ENCODE results near the gene ZNF536.

ZNF536 gene

GRCh38 chr19:30570194-30570593, 198.0 kb downstream of the ZNF536 start:
- no peak for DNase-seq

GRCh38 chr19:30577551-30578105, 205.4 kb downstream of the ZNF536 start:
- no peak for DNase-seq

GRCh38 chr19:30579419-30579818, 207.2 kb downstream of the ZNF536 start:
- DNase-seq, result no peak

- no peak for DNase-seq
Observed at GRCh38 chr19:30580673-30581072, 208.5 kb downstream of the ZNF536 start.

DNA sequence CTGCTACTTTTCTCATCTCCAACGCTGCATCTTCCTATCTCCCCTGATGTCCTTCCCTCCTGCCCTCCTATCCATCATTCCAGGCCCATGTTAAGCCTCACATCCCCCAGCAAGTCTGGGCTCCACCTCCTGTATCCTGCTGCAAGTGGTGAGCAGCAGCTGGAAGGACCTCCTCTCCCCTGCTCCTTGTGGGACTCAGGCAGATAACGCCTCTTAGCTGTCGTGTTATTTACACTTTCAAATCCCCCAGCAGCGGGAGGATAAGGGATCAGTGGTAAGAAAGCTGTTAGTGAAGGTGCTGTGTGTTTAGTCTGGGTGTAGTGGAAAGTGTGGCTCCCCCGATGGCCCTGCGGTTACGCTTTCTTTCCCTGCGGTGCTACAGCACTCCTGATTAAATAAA, 211.9 kb downstream of the ZNF536 start:
- peak; percentile 95 for DNase-seq

DNA sequence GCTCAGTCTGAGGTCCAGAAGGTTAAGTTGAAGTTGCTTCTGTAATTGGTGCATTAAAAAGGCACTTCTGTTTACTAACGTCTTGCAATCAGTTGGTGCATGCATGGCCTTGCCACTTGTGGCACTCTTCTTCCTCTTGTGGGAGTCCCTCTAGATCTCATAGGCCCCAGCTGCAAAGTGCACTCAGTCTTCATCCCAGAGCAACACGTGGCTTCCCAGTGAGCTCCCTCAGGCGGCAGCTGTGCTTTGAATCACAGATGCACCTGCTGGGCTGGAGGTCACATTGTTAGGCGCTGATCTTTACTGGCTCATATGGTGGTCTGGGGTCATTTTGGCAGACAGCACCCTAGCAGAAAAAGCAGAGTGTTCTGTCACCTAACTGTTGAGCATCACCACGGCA, 215.7 kb downstream of the ZNF536 start:
- DNase-seq, result peak; percentile 35

GRCh38 chr19:30590596-30591229, 218.5 kb downstream of the ZNF536 start:
- DNase-seq, result no peak

GRCh38 chr19:30593356-30593755, 221.2 kb downstream of the ZNF536 start:
- no peak for DNase-seq

DNA sequence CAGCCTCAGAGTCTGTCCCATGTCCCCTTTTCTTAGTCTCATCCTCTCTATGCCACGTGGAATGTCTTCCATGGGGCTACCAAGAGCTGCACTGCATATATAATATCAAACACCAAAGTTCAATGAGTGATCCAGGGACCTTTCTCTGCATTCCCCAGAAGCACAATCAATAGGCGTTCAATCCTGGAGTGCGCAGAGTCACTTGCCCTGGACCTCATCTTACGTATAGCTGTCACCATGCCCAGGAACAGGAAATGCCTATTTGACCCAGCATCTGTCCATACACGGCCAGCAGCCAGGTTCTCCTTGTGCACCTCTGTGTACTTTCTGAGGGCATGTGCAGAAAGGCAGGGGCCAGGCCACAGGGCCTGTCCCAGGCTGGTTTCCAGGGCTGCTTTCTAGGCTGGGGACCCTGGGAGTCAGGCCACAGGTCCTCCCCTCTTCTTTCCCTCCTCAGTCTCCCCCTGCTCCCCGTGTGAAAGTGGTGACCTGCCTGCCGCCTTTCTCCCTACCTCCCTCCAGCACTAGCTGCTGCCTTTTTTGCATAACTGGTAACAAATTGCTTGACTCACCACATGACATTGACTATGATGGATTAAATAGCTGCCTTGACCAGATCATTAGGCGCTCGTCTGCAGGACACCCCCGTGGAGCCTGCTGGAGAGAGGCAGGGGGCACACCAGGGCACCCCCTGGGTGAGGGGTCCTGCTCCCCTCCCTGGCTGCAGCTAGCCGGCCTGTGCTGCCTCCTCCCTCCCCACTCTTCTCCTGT, 222.0 kb downstream of the ZNF536 start:
- no peak for DNase-seq

- DNase-seq, result no peak
Observed at GRCh38 chr19:30596268-30596667, 224.1 kb downstream of the ZNF536 start.

DNA sequence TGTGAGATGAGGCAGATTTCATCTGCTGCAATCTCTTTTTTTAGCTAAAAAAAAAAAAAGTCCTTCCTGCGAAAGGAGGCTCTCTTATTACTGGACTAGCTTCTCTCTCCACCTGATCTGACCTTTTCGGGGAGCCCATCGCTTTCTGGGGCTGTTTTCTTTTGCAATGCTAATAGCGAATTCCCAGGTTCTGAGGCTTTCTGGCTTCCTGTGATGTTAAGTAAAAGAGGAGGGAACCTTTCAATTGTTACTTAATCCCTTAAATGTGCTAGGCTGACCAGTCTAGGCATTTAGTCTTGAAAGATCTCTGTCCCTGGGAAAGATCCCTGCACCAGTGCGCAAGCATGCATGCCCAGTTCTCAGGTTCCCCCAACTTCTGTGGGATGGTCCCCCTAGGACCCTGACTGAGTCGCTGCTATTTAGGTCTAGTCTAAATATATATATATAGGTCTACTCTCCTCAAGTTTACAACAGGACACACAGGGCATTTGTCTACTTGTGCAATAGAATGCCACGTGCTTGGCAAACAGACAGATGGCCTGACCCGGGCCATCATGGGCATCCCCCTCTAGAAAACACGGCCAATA, 224.7 kb downstream of the ZNF536 start:
- DNase-seq, result peak; percentile 4

GRCh38 chr19:30598688-30599087, 226.5 kb downstream of the ZNF536 start:
- no peak for DNase-seq

GRCh38 chr19:30602661-30603350, 230.6 kb downstream of the ZNF536 start:
- peak; percentile 97 for DNase-seq

- no peak for DNase-seq
Observed at GRCh38 chr19:30604657-30605056, 232.5 kb downstream of the ZNF536 start.

DNA sequence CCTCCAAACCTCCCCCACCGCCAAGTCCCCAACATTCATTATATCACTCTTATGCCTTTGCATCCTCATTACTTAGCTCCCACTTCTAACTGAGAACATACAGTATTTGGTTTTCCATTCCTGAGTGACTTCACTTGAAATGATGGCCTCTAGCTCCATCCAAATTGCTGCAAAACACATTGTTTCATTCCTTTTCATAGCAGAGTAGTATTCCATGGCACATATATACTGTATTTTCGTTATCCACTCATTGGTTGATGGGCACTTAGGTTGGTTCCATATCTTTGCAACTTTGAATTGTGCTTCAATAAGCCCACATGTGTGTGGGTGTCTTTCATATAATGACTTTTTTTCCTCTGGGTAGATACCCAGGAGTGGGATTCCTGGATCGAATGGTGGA, 233.1 kb downstream of the ZNF536 start:
- no peak for DNase-seq

GRCh38 chr19:30606114-30607050, 234.2 kb downstream of the ZNF536 start:
- DNase-seq, result no peak
